Amniotic epithelial cell (primary cell): Measurements from ENCODE around the gene NFILZ.
"Not testable (repeated sequence)": the region's sequence is repeated elsewhere in the genome, so short reads cannot be mapped to it uniquely, and the experiment has no call there.

ENCODE experiments used
- DNase-seq: peaks from one replicate; pipeline ENCODE4 v3.0.0-alpha.2; 2010; ENCODE audit warnings: low read depth

The NFILZ gene

GRCh38 chr19:8611877-8612806, 18.3 kb upstream of the NFILZ start:
- DNase-seq = peak; percentile 80

- peak; percentile 7 for DNase-seq
These were observed 17.6 kb upstream of the NFILZ start for GRCh38 chr19:8612807-8613171.

- no peak for DNase-seq
These were observed 16.0 kb upstream of the NFILZ start for GRCh38 chr19:8614455-8614854.

- peak; percentile 37 for DNase-seq
These were observed 15.4 kb upstream of the NFILZ start for GRCh38 chr19:8615024-8615423.

- peak; percentile 38 for DNase-seq
These were observed 14.4 kb upstream of the NFILZ start for GRCh38 chr19:8615813-8616596.

GRCh38 chr19:8616861-8617260, 13.6 kb upstream of the NFILZ start:
- DNase-seq = no peak

GRCh38 chr19:8617325-8617724, 13.1 kb upstream of the NFILZ start:
- not testable (repeated sequence) for DNase-seq

- DNase-seq = no peak
These were observed 12.4 kb upstream of the NFILZ start for GRCh38 chr19:8617984-8618383.

- DNase-seq = no peak
These were observed 11.7 kb upstream of the NFILZ start for GRCh38 chr19:8618751-8619150.

- not testable (repeated sequence) for DNase-seq
These were observed 7.5 kb upstream of the NFILZ start for GRCh38 chr19:8622886-8623285.

- no peak for DNase-seq
These were observed 3.6 kb upstream of the NFILZ start for GRCh38 chr19:8626842-8627241.

- DNase-seq = no peak
These were observed 1.2 kb upstream of the NFILZ start for GRCh38 chr19:8629184-8629583.

GRCh38 chr19:8630796-8631424, 477 bp downstream of the NFILZ start:
- no peak for DNase-seq

GRCh38 chr19:8631425-8631819, 989 bp downstream of the NFILZ start:
- no peak for DNase-seq

GRCh38 chr19:8635422-8635821, 5.0 kb downstream of the NFILZ start:
- DNase-seq = no peak

- not testable (repeated sequence) for DNase-seq
These were observed 6.6 kb downstream of the NFILZ start for GRCh38 chr19:8637070-8637469.

- peak; percentile 32 for DNase-seq
These were observed 7.7 kb downstream of the NFILZ start for GRCh38 chr19:8638078-8638619.

GRCh38 chr19:8639821-8640401, 9.5 kb downstream of the NFILZ start:
- no peak for DNase-seq

GRCh38 chr19:8640402-8641004, 10.1 kb downstream of the NFILZ start:
- no peak for DNase-seq

GRCh38 chr19:8641221-8641907, 10.9 kb downstream of the NFILZ start:
- DNase-seq = no peak
